Colonic mucosa (tissue), 4 donors: Measurements from ENCODE around the gene CDKAL1. TPM values are rescaled to one million over a fixed set of nuclear protein-coding genes. Genes with fewer than 3 reads are reported as not detected.

ENCODE experiments used
- DNase-seq: peaks from one replicate; pipeline ENCODE4 v3.0.0-alpha.2; 2020
- H3K27ac ChIP-seq: fragments of 200-600 bp; one replicate; pipeline ENCODE4 v1.8.0; 2021
- H3K27me3 ChIP-seq: fragments of 200-600 bp; one replicate; pipeline ENCODE4 v1.8.0; 2021
- H3K36me3 ChIP-seq: fragments of 200-600 bp; one replicate; pipeline ENCODE4 v1.8.0; 2021
- H3K4me1 ChIP-seq: fragments of 200-600 bp; one replicate; pipeline ENCODE4 v1.8.0; 2021; ENCODE audit warnings: mild to moderate bottlenecking
- H3K4me3 ChIP-seq: fragments of 200-600 bp; one replicate; pipeline ENCODE4 v1.8.0; 2021
- H3K9ac ChIP-seq, 2 donors: one replicate each; pipeline ENCODE4 v1.7.0; 2013; ENCODE audit warnings: control low read depth in 2 of 2, low read depth in 2 of 2, low read length in 2 of 2
- H3K9me3 ChIP-seq: fragments of 200-600 bp; one replicate; pipeline ENCODE4 v1.8.0; 2021
- CTCF ChIP-seq: fragments of 200-600 bp; IDR thresholded peaks from one replicate; pipeline ENCODE4 v1.8.0; 2022; ENCODE audit warnings: antibody characterized with exemption, mild to moderate bottlenecking
- intact Hi-C: fragments of 100-400 bp; cut with DNase I; formaldehyde crosslinking; loops from one replicate; pipeline ENCODE4 v1.14.1; 2022
- total RNA-seq, 2 donors: library from RNA; stranded (reverse); fragmentation: NEBNext Ultra II Directional in 1 of 2; extraction: Animal tissue kit (Norgen Biotek cat#: 25700) in 1 of 2; gene quantifications; one replicate each; pipeline ENCODE4 v1.2.1, GENCODE V29; 2021
- donor health status: healthy.
- donor health status: DM: no; HTN: no; CAD: no.
- donor health status: DM: no; HTN: no; CAD: no.

CDKAL1 gene
- total RNA-seq, 2 donors from 2014 or later, result 13.8 to 14.2 TPM

GRCh38 chr6:20554817-20555216 lies 20.6 kb downstream of the CDKAL1 start:
- Histone ChIP-seq H3K4me1 (no peaks in the 10 kb centered on the region), H3K27ac (no peak overlapping the region), H3K9me3 (no peaks in the 10 kb centered on the region), H3K27me3 (no peaks in the 10 kb centered on the region), H3K4me3 (no peak overlapping the region), H3K36me3 (no peaks in the 10 kb centered on the region), H3K9ac (no peak overlapping the region)
- no peak for DNase-seq
- intact Hi-C loops, result no loop called here
- no peak for TF ChIP-seq CTCF

- no peaks in the 10 kb centered on the region for H3K27me3 ChIP-seq
- no peak overlapping the region for H3K9ac ChIP-seq
- no peaks in the 10 kb centered on the region for H3K9me3 ChIP-seq
- intact Hi-C loops, result loop anchor here (10.0 kb wide), 1 partner anchor 1375 kb away; no protein-coding TSS in a partner anchor
- no peak for TF ChIP-seq CTCF
- no peak overlapping the region for H3K27ac ChIP-seq
- H3K36me3 ChIP-seq, result no peaks in the 10 kb centered on the region
- H3K4me1 ChIP-seq, result no peaks in the 10 kb centered on the region
- H3K4me3 ChIP-seq, result no peak overlapping the region
- no peak for DNase-seq
Observed at GRCh38 chr6:20559924-20560551, 25.8 kb downstream of the CDKAL1 start.

DNA sequence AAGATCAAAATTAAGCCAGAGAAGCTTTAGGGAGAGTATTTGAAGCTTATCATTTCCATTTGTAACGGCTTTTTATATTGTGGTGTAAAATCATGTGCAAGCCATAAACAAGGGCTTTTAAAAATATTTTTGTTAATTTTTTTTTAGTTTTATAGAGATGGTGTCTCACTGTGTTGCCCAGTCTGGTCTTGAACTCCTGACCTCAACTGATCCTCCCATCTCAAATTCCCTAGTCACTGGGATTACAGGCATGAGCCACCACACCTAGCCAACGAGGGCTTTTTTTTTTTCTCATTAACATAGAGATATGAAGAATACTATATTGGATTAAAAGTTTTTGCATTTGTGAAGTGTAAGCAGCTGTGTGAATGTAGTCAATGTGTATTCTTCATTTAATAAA lies 29.1 kb downstream of the CDKAL1 start:
- no peak overlapping the region for H3K27ac ChIP-seq
- no peak for DNase-seq
- H3K4me3 ChIP-seq, result no peak overlapping the region
- H3K36me3 ChIP-seq, result no peaks in the 10 kb centered on the region
- no peaks in the 10 kb centered on the region for H3K4me1 ChIP-seq
- intact Hi-C loops, result loop anchor here (10.0 kb wide), 1 partner anchor 1371 kb away; no protein-coding TSS in a partner anchor
- H3K9me3 ChIP-seq, result no peaks in the 10 kb centered on the region
- no peak overlapping the region for H3K9ac ChIP-seq
- no peaks in the 10 kb centered on the region for H3K27me3 ChIP-seq
- no peak for TF ChIP-seq CTCF

DNA sequence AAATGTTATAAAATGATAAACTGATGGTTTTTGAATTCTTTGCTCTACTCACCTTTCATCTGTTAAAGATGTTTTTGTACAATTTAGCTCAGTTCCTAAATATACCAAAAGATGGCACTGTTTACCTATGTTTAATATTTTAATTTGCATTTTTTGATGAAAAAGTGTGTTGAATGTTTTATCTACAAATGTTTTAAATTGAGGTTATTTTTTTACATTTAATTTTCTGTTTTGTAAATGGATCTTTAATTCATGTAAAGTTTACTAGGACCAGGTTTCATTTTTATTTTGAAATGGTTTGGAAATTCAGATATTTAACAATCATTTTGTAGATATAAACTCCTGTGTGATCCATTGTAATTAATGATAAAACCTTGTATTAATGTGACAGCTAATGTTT lies 30.0 kb downstream of the CDKAL1 start:
- no peaks in the 10 kb centered on the region for H3K9me3 ChIP-seq
- H3K27me3 ChIP-seq, result no peaks in the 10 kb centered on the region
- H3K4me3 ChIP-seq, result no peak overlapping the region
- DNase-seq, result no peak
- H3K36me3 ChIP-seq, result no peaks in the 10 kb centered on the region
- peak; percentile 60 for TF ChIP-seq CTCF
- H3K27ac ChIP-seq, result no peak overlapping the region
- H3K9ac ChIP-seq, result no peak overlapping the region
- no peaks in the 10 kb centered on the region for H3K4me1 ChIP-seq
- intact Hi-C loops, result loop anchor here (2.0 to 10.0 kb wide), 2 partner anchors 1025 to 1371 kb away; no protein-coding TSS in a partner anchor

GRCh38 chr6:20564777-20565176 lies 30.5 kb downstream of the CDKAL1 start:
- Histone ChIP-seq H3K9ac (no peak overlapping the region), H3K4me3 (no peak overlapping the region), H3K4me1 (no peaks in the 10 kb centered on the region), H3K27me3 (no peaks in the 10 kb centered on the region), H3K9me3 (no peaks in the 10 kb centered on the region), H3K27ac (no peak overlapping the region), H3K36me3 (no peaks in the 10 kb centered on the region)
- TF ChIP-seq CTCF, result no peak
- intact Hi-C loops, result loop anchor here (2.0 to 10.0 kb wide), 2 partner anchors 1024 to 1370 kb away; no protein-coding TSS in a partner anchor
- DNase-seq, result no peak
